ENCODE data around the gene CCNE1.
"Not testable (repeated sequence)": the region's sequence is repeated elsewhere in the genome, so short reads cannot be mapped to it uniquely, and the experiment has no call there.

The CCNE1 gene

GRCh38 chr19:29815231-29815630, 3.4 kb downstream of the CCNE1 start:
- no peak overlapping the region for H3K4me3 ChIP-seq
- TF ChIP-seq FOXP2 (optimal IDR thresholded peaks at IDR 0.05; ENCODE audit: control extremely low read depth, extremely low read length, insufficient read depth) (no peak), EZH2 (IDR thresholded peaks at IDR 0.05) (no peak), POLR2AphosphoS5 (IDR thresholded peaks at IDR 0.05; ENCODE audit: borderline replicate concordance, low read depth, low read length) (no peak)
- peaks cover 15% of the 10 kb centered on the region; the same call in 1 of the 2 replicates for H3K36me3 ChIP-seq (ENCODE audit: insufficient read depth, low read length)
- no peaks in the 10 kb centered on the region for H3K9me3 ChIP-seq (ENCODE audit: low read depth, low read length)
- DNase-seq (ENCODE audit: low read depth, low spot score), result no peak
- H3K9ac ChIP-seq (ENCODE audit: insufficient read length), result no peak overlapping the region
- H3K27ac ChIP-seq, result no peak overlapping the region

GRCh38 chr19:29817316-29817715, 5.5 kb downstream of the CCNE1 start:
- H3K9me3 ChIP-seq (ENCODE audit: low read depth, low read length), result no peaks in the 10 kb centered on the region
- no peak overlapping the region for H3K27ac ChIP-seq
- H3K9ac ChIP-seq (ENCODE audit: insufficient read length), result no peak overlapping the region
- no peak for DNase-seq (ENCODE audit: low read depth, low spot score)
- H3K36me3 ChIP-seq (ENCODE audit: insufficient read depth, low read length), result peaks cover 25% of the 10 kb centered on the region
- TF ChIP-seq POLR2AphosphoS5 (IDR thresholded peaks at IDR 0.05; ENCODE audit: borderline replicate concordance, low read depth, low read length) (no peak), FOXP2 (optimal IDR thresholded peaks at IDR 0.05; ENCODE audit: control extremely low read depth, extremely low read length, insufficient read depth) (no peak), EZH2 (IDR thresholded peaks at IDR 0.05) (no peak)
- H3K4me3 ChIP-seq, result no peak overlapping the region

DNA sequence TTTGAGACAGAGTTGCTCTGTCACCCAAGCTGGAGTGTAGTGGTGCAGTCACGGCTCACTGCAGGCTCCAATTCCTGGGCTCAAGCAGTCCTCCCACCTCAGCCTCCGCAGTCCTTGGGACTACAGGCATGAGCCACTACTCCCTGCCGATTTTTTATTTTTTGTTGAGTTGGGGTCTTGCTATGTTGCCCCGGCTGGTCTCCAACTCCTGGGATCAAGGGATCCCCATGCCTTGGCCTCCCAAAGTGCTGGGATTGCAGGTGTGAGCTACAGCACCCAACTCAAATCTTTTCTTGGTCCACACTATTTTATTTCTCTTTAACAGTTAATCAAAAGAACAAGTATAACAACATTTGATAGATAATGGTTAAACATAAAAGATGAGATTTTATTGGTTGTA, 7.5 kb downstream of the CCNE1 start:
- DNase-seq (ENCODE audit: low read depth, low spot score), result no peak
- no peak for TF ChIP-seq EZH2 (IDR thresholded peaks at IDR 0.05)
- no peak for TF ChIP-seq POLR2AphosphoS5 (IDR thresholded peaks at IDR 0.05; ENCODE audit: borderline replicate concordance, low read depth, low read length)
- no peak for TF ChIP-seq FOXP2 (optimal IDR thresholded peaks at IDR 0.05; ENCODE audit: control extremely low read depth, extremely low read length, insufficient read depth)
- Histone ChIP-seq H3K4me3 (no peak overlapping the region), H3K9me3 (ENCODE audit: low read depth, low read length) (no peaks in the 10 kb centered on the region), H3K36me3 (ENCODE audit: insufficient read depth, low read length) (peaks cover 34% of the 10 kb centered on the region), H3K9ac (ENCODE audit: insufficient read length) (no peak overlapping the region), H3K27ac (no peak overlapping the region)

GRCh38 chr19:29819986-29820385, 8.2 kb downstream of the CCNE1 start:
- DNase-seq (ENCODE audit: low read depth, low spot score), result no peak
- peaks cover 34% of the 10 kb centered on the region for H3K36me3 ChIP-seq (ENCODE audit: insufficient read depth, low read length)
- no peak for TF ChIP-seq FOXP2 (optimal IDR thresholded peaks at IDR 0.05; ENCODE audit: control extremely low read depth, extremely low read length, insufficient read depth)
- no peak for TF ChIP-seq EZH2 (IDR thresholded peaks at IDR 0.05)
- no peak for TF ChIP-seq POLR2AphosphoS5 (IDR thresholded peaks at IDR 0.05; ENCODE audit: borderline replicate concordance, low read depth, low read length)
- no peak overlapping the region for H3K27ac ChIP-seq
- H3K9me3 ChIP-seq (ENCODE audit: low read depth, low read length), result no peaks in the 10 kb centered on the region
- H3K9ac ChIP-seq (ENCODE audit: insufficient read length), result no peak overlapping the region
- H3K4me3 ChIP-seq, result no peak overlapping the region

GRCh38 chr19:29823581-29824330, 12.0 kb downstream of the CCNE1 start:
- no peak for TF ChIP-seq EZH2 (IDR thresholded peaks at IDR 0.05)
- TF ChIP-seq FOXP2 (optimal IDR thresholded peaks at IDR 0.05; ENCODE audit: control extremely low read depth, extremely low read length, insufficient read depth), result no peak
- no peak for TF ChIP-seq POLR2AphosphoS5 (IDR thresholded peaks at IDR 0.05; ENCODE audit: borderline replicate concordance, low read depth, low read length)
- H3K27ac ChIP-seq, result no peak overlapping the region
- no peak overlapping the region for H3K9ac ChIP-seq (ENCODE audit: insufficient read length)
- H3K9me3 ChIP-seq (ENCODE audit: low read depth, low read length), result no peaks in the 10 kb centered on the region
- peaks cover 26% of the 10 kb centered on the region for H3K36me3 ChIP-seq (ENCODE audit: insufficient read depth, low read length)
- H3K4me3 ChIP-seq, result no peak overlapping the region
- DNase-seq (ENCODE audit: low read depth, low spot score), result no peak

- not testable (repeated sequence) for H3K9me3 ChIP-seq (ENCODE audit: low read depth, low read length); H3K4me3 ChIP-seq; DNase-seq (ENCODE audit: low read depth, low spot score); H3K27ac ChIP-seq; H3K9ac ChIP-seq (ENCODE audit: insufficient read length)
- H3K36me3 ChIP-seq (ENCODE audit: insufficient read depth, low read length), result peaks cover 19% of the 10 kb centered on the region
Measured at GRCh38 chr19:29825263-29825662, 13.5 kb downstream of the CCNE1 start.

DNA sequence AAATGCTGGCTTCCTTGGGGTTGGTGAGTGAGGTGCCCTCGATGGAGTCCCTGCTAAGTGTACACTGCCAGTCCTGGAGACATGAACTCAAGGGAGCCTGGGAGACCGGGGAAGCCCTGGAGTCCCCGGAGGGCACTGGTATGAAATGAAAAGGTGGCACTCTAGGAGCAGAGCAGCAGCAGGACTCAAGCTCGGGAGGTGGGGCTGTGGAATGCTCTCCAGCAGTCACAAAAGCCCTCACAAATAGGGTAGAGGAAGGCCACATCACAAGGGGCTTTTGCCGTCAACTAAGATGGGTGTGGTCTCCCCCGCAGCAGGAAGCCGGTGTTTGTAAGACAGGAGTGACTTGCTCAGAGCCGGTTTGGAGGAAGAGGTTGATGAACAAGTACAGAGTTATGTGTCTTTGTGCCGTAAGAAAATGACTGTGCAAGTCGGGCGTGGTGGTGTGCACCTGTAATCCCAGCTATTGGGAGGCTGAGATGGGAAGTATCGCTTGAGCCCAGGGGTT, 19.3 kb downstream of the CCNE1 start:
- H3K36me3 ChIP-seq (ENCODE audit: insufficient read depth, low read length), result no peaks in the 10 kb centered on the region
- H3K27ac ChIP-seq, result no peak overlapping the region
- no peak for DNase-seq (ENCODE audit: low read depth, low spot score)
- TF ChIP-seq POLR2AphosphoS5 (IDR thresholded peaks at IDR 0.05; ENCODE audit: borderline replicate concordance, low read depth, low read length), result no peak
- TF ChIP-seq EZH2 (IDR thresholded peaks at IDR 0.05), result no peak
- TF ChIP-seq FOXP2 (optimal IDR thresholded peaks at IDR 0.05; ENCODE audit: control extremely low read depth, extremely low read length, insufficient read depth), result no peak
- H3K9me3 ChIP-seq (ENCODE audit: low read depth, low read length), result no peaks in the 10 kb centered on the region
- H3K9ac ChIP-seq (ENCODE audit: insufficient read length), result no peak overlapping the region
- H3K4me3 ChIP-seq, result no peak overlapping the region

- TF ChIP-seq FOXP2 (optimal IDR thresholded peaks at IDR 0.05; ENCODE audit: control extremely low read depth, extremely low read length, insufficient read depth) (no peak), POLR2AphosphoS5 (IDR thresholded peaks at IDR 0.05; ENCODE audit: borderline replicate concordance, low read depth, low read length) (no peak), EZH2 (IDR thresholded peaks at IDR 0.05) (no peak)
- no peak overlapping the region for H3K27ac ChIP-seq
Measured at GRCh38 chr19:29831686-29832085, 19.9 kb downstream of the CCNE1 start.

DNA sequence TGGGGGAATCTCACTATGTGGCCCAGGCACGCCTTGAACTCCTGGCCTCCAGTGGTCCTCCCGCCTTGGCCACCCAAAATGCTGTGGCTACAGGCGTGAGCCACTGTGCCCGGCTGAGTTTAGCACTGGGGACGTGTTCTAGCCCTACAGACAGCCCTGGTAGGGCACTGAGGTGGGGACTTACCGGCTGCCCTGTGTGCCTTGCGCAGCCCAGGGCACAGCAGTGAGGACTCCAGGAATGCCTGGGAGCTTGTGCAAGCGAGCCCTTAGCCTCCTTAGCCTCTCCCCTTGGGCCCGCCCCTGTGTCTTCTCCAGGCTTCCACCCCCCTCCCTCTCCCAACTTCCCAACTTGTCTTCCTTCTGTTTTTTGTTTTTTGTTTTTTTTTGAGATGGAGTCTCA, 21.0 kb downstream of the CCNE1 start:
- Histone ChIP-seq H3K27ac (no peak overlapping the region), H3K9me3 (ENCODE audit: low read depth, low read length) (no peaks in the 10 kb centered on the region), H3K36me3 (ENCODE audit: insufficient read depth, low read length) (no peaks in the 10 kb centered on the region), H3K9ac (ENCODE audit: insufficient read length) (no peak overlapping the region), H3K4me3 (no peak overlapping the region)
- TF ChIP-seq FOXP2 (optimal IDR thresholded peaks at IDR 0.05; ENCODE audit: control extremely low read depth, extremely low read length, insufficient read depth) (no peak), EZH2 (IDR thresholded peaks at IDR 0.05) (no peak), POLR2AphosphoS5 (IDR thresholded peaks at IDR 0.05; ENCODE audit: borderline replicate concordance, low read depth, low read length) (no peak)
- no peak for DNase-seq (ENCODE audit: low read depth, low spot score)

More at GRCh38 chr19:29831686-29832085, 19.9 kb downstream of the CCNE1 start:
- no peaks in the 10 kb centered on the region for H3K36me3 ChIP-seq (ENCODE audit: insufficient read depth, low read length)
- no peak overlapping the region for H3K4me3 ChIP-seq
- H3K9me3 ChIP-seq (ENCODE audit: low read depth, low read length), result no peaks in the 10 kb centered on the region
- no peak for DNase-seq (ENCODE audit: low read depth, low spot score)
- no peak overlapping the region for H3K9ac ChIP-seq (ENCODE audit: insufficient read length)

Measured in SK-N-MC (cell line).